Gastroesophageal sphincter (tissue), 4 donors: ENCODE measurements around the gene BMERB1. TPM values are rescaled to one million over a fixed set of nuclear protein-coding genes. Genes with fewer than 3 reads are reported as not detected.

ENCODE experiments used
- ATAC-seq: fragments of 150-250 bp; one replicate; pipeline ENCODE4 v1.9.1; 2016; ENCODE audit warnings: mild to moderate bottlenecking, moderate library complexity
- H3K27ac ChIP-seq, 4 donors: fragments of 200-600 bp; sonication (generic) in 3 of 4; 1 replicate in 3 of 4; 2 replicates in 1 of 4; pipeline ENCODE4 v1.5.1; 2016 to 2019
- H3K27me3 ChIP-seq: fragments of 200-600 bp; sonication (generic); one replicate; pipeline ENCODE4 v1.5.1; 2019
- H3K36me3 ChIP-seq, 2 donors: fragments of 200-600 bp; sonication (generic); one replicate each; pipeline ENCODE4 v1.5.1; 2019; ENCODE audit warnings: control low read depth in 1 of 2
- H3K4me1 ChIP-seq, 3 donors: fragments of 200-600 bp; sonication (generic); 1 replicate in 2 of 3; 2 replicates in 1 of 3; pipeline ENCODE4 v1.5.1; 2016 to 2019; ENCODE audit warnings: control low read depth in 2 of 3
- H3K4me3 ChIP-seq, 2 donors: fragments of 200-600 bp; sonication (generic); one replicate each; pipeline ENCODE4 v1.5.1; 2019; ENCODE audit warnings: mild to moderate bottlenecking in 1 of 2, moderate library complexity in 1 of 2
- H3K9me3 ChIP-seq, 3 donors: fragments of 200-600 bp; sonication (generic); one replicate each; pipeline ENCODE4 v1.5.1; 2017 to 2019; ENCODE audit warnings: control low read depth in 2 of 3
- CTCF ChIP-seq, 4 experiments: fragments of 200-600 bp in 2 of 4; fragments of 450-650 bp in 2 of 4; sonication (generic) in 1 of 4; IDR thresholded peaks; one replicate each; pipeline ENCODE4 v1.5.1; 2017 to 2019; ENCODE audit warnings: antibody characterized with exemption in 4 of 4, mild to moderate bottlenecking in 2 of 4, moderate library complexity in 2 of 4
- EP300 ChIP-seq: sonication (generic); formaldehyde crosslinking; IDR thresholded peaks from one replicate; pipeline ENCODE4 v1.6.1; 2017; ENCODE audit warnings: antibody characterized with exemption, mild to moderate bottlenecking
- POLR2A ChIP-seq, 2 donors: fragments of 450-650 bp; IDR thresholded peaks; one replicate each; pipeline ENCODE4 v1.6.1; 2017; ENCODE audit warnings: antibody characterized with exemption in 2 of 2, mild to moderate bottlenecking in 2 of 2, moderate library complexity in 1 of 2
- POLR2AphosphoS5 ChIP-seq: sonication (generic); formaldehyde crosslinking; IDR thresholded peaks from one replicate; pipeline ENCODE4 v1.6.1; 2017; ENCODE audit warnings: antibody characterized with exemption
- WGBS, 2 donors: methylation state at CpG; one replicate each; pipeline ENCODE4 v1.1.5; 2018; ENCODE audit warnings: low coverage in 1 of 2; 5-methylcytosine and 5-hydroxymethylcytosine counted together
- total RNA-seq, 4 donors: library from RNA; depleted of rRNA; stranded (reverse); fragments of >200 nt; gene quantifications; one replicate each; pipeline ENCODE4 v1.1.0, GENCODE V29; 2016

The BMERB1 gene
- total RNA-seq, 4 donors from 2014 or later = 84.5 to 135 (median 101) TPM

DNA sequence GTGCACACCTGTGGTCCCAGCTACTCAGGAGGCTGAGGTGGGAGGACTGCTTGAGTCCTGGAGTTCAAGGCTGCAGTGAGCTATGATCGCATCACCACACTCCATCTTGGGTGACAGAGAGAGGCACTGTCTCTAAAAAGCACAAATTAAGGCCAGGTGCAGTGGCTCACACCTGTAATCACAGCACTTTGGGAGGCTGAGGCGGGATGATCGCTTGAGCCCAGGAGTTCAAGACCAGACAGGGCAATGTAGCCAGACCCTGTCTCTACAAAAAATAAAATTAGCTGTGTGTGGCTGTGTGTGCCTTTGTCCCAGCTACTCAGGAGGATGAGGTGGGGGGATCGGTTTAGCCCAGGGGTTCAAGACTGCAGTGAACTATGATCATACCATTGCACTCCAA, 81.6 kb downstream of the BMERB1 start:
- H3K36me3 ChIP-seq = peaks cover 0 to 20% of the 10 kb centered on the region in 2 donors
- peak overlapping the region in 1 of 4 donors; percentile 82 for H3K27ac ChIP-seq
- no peak overlapping the region for H3K4me3 ChIP-seq
- TF ChIP-seq EP300 = no peak
- TF ChIP-seq CTCF (IDR thresholded peaks at IDR 0.05) = no peak
- no peak for TF ChIP-seq POLR2AphosphoS5
- TF ChIP-seq POLR2A (IDR thresholded peaks at IDR 0.05) = no peak
- no peaks in the 10 kb centered on the region for H3K9me3 ChIP-seq
- no peaks in the 10 kb centered on the region for H3K27me3 ChIP-seq
- peaks cover 0 to 32% (median 17%) of the 10 kb centered on the region in 3 donors for H3K4me1 ChIP-seq
- WGBS, 2 donors = no CpG with 5 or more reads among the region's 4 CpGs
- no peak for ATAC-seq

DNA sequence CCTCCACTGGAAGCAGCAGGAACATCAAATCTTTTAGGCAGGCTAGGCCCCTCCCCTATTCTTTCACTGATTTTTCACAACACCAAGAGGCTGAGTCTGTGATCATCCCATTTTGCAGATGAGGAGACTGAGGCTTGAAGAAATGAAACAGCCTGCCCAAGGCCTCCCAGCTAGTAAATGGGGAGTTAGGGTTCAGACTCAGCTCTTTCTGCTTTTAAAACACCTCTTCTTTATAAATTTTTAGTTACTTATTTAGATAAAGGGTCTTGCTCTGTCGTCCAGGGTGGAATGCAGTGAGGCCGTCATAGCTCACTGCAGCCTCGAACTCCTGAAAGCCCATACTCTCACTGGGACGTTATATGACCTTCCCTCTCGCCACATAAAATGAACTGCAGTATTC, 82.2 kb downstream of the BMERB1 start:
- WGBS, 2 donors = 88% methylated on average over 5 of the region's 5 CpGs; no CpG with 5 or more reads in 1 of the 2 donors
- TF ChIP-seq POLR2A (IDR thresholded peaks at IDR 0.05) (no peak), CTCF (IDR thresholded peaks at IDR 0.05) (no peak)
- no peak for ATAC-seq
- no peaks in the 10 kb centered on the region for H3K27me3 ChIP-seq
- no peaks in the 10 kb centered on the region for H3K9me3 ChIP-seq
- peak overlapping the region in 1 of 4 donors; percentile 82 for H3K27ac ChIP-seq
- peaks cover 0 to 20% of the 10 kb centered on the region in 2 donors for H3K36me3 ChIP-seq
- no peak overlapping the region for H3K4me3 ChIP-seq
- peaks cover 0 to 38% (median 20%) of the 10 kb centered on the region in 3 donors for H3K4me1 ChIP-seq

- peak; percentile 13 for ATAC-seq
- Histone ChIP-seq H3K27ac (peak overlapping the region; percentile 19 to 82 (median 80)), H3K4me3 (no peak overlapping the region), H3K9me3 (no peaks in the 10 kb centered on the region), H3K4me1 (peaks cover 0 to 51% (median 20%) of the 10 kb centered on the region in 3 donors), H3K36me3 (peaks cover 0 to 20% of the 10 kb centered on the region in 2 donors), H3K27me3 (no peaks in the 10 kb centered on the region)
- no peak for TF ChIP-seq POLR2AphosphoS5
- no peak for TF ChIP-seq EP300
- TF ChIP-seq POLR2A (IDR thresholded peaks at IDR 0.05) = no peak
- no peak for TF ChIP-seq CTCF (IDR thresholded peaks at IDR 0.05)
- 81 to 100% methylated on average over 2 to 3 of the region's 3 CpGs for WGBS, 2 donors
These were observed 83.5 kb downstream of the BMERB1 start for GRCh38 chr16:15517743-15518377.

DNA sequence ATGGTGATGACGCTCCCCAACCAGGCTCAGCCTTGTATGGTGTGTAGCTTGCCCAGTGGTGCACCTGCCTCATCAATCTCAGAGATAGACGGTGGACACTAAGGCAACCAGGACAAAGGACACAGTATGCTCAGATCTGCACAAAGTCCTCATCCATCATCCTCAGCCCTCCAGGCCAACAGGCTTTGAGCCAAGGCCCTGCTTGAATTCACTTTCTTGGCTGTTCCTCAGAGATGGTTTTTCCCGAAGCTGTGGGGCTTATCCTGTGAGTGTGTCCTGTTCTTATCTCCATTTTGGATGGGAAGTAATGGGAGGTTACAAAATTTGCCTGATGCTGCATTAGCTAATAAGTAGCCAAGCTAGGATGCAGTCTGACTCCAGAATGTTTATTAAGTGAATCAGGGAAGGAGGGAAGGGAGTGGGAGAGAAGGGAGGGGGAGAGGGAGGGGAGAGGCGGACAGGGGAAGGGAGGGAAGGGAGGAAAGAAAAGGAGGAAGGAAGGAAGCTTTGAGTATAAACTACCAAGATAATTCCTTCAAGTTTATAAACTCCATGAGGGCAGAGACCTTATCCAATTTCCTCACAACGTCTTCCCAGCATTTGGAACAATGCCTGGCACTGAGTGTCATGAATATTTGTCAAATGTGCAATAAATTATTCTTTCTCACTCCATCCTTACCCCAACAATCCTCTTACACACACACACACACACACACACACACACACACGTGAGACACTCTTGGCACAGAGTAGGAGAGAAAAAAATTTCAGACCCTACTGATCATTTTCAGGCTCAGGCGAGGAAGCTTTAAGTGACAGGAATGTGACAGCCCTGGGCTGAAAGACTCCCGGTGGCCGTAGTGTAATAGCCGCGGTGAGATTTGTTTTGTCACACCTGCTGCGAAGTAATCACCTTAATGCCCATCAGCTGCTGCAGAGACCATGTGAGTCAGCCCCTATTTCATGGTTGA, 84.3 kb downstream of the BMERB1 start:
- peak; percentile 84 for TF ChIP-seq POLR2AphosphoS5
- no peak for TF ChIP-seq EP300
- 22 to 30% methylated on average over 7 to 12 of the region's 12 CpGs for WGBS, 2 donors
- Histone ChIP-seq H3K4me3 (no peak overlapping the region), H3K27ac (peak overlapping the region; percentile 43 to 82 (median 80)), H3K4me1 (peaks cover 0 to 58% (median 20%) of the 10 kb centered on the region in 3 donors), H3K9me3 (no peaks in the 10 kb centered on the region), H3K36me3 (peaks cover 0 to 20% of the 10 kb centered on the region in 2 donors), H3K27me3 (no peaks in the 10 kb centered on the region)
- peak; percentile 74 for ATAC-seq

GRCh38 chr16:15519790-15520189, 85.4 kb downstream of the BMERB1 start:
- 94% methylated on average over 6 of the region's 9 CpGs; no CpG with 5 or more reads in 1 of the 2 donors for WGBS, 2 donors
- Histone ChIP-seq H3K4me3 (no peak overlapping the region), H3K4me1 (peaks cover 0 to 69% (median 20%) of the 10 kb centered on the region in 3 donors), H3K9me3 (no peaks in the 10 kb centered on the region), H3K36me3 (peaks cover 0 to 20% of the 10 kb centered on the region in 2 donors), H3K27me3 (no peaks in the 10 kb centered on the region), H3K27ac (peak overlapping the region in 3 of 4 donors; percentile 78 to 82 (median 81))
- ATAC-seq = no peak
- TF ChIP-seq CTCF (IDR thresholded peaks at IDR 0.05) (no peak), POLR2AphosphoS5 (no peak), EP300 (no peak), POLR2A (IDR thresholded peaks at IDR 0.05) (no peak)
